Measurements from ENCODE around the gene ELL2.

ELL2 gene

GRCh38 chr5:95876782-95877181 lies 84.9 kb downstream of the ELL2 start:
- no peak for DNase-seq

GRCh38 chr5:95874246-95874645 lies 87.4 kb downstream of the ELL2 start:
- no peak for DNase-seq

DNA sequence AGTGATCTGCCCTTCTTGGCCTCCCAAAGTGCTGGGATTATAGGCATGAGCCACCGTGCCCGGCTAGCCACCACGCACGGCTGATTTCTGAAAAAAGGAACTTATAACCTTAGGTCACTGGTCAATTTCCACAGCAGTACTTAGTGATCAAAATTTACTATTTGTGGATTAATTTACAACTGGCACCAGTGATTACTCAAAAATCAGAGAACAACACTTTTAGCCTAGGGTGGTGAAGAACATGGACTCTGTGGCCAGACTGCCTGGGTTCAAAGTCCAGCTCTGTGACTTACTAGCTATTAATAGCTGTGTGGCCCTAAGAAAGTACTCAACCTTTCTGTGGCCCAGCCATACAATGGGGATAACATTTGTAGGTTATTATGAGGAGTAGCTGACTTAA lies 88.3 kb downstream of the ELL2 start:
- no peak for DNase-seq

GRCh38 chr5:95872346-95873268 lies 89.0 kb downstream of the ELL2 start:
- no peak for DNase-seq

GRCh38 chr5:95871146-95871806 lies 90.4 kb downstream of the ELL2 start:
- DNase-seq: no peak

GRCh38 chr5:95870105-95870672 lies 91.5 kb downstream of the ELL2 start:
- DNase-seq: peak; percentile 79

DNA sequence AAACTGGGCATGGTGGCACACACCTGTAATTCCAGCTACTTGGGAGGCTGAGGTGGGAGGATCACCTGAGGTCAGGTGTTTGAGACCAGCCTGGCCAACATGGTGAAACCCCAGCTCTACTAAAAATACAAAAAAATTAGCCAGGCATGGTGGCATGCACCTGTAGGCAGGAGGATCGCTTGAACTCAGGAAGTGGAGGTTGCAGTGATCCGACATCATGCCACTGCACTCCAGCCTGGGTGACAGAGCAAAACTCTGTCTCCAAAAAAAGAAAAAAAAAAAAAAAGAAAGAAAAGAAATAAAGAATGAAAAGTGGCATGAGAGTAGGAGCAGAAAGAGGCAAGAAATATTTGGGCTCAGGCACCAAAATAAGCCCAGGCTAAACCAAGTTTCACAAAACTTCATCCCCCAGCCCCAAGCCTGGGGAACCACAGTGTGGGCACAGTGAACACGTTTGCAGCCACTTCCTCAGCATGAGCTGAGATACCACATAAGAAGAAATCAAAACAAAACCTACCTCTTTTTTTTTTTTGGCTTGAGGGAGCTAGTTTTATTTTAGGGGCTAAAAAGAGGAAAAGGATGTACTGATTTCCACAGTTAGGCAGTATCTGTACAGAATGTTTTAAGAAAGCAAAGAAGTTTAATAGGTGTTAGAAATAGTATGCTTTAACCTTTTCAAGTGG lies 92.3 kb downstream of the ELL2 start:
- peak; percentile 82 for DNase-seq

GRCh38 chr5:95868136-95868535 lies 93.5 kb downstream of the ELL2 start:
- no peak for DNase-seq

DNA sequence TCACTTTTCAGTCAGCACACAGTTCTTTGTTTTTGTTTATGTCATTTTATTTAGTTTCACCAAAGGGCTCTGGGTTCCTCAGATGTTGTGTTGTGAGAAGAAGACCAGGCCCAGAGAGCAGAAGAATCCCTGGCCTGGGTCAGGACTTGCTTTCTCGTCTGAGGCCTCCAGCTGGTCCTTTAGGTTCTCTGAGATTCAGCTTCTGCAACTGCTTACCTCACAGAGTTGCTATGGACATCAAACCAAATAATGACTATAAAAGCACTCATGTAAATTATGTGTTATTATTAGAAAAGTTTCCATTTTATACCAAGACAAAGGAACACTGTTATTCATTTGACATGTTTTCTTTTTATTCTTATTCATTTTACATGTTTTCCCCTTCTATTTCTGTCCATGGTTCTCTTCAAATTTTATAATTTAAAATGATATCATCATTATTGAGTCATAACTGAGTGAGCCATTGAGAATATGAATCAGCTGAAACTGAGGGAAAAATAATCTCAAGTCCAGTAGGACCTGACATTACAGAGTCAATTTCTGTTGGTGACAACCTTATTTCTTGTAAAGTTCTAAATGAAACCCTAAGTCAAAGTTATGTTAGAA lies 95.1 kb downstream of the ELL2 start:
- DNase-seq: no peak

DNA sequence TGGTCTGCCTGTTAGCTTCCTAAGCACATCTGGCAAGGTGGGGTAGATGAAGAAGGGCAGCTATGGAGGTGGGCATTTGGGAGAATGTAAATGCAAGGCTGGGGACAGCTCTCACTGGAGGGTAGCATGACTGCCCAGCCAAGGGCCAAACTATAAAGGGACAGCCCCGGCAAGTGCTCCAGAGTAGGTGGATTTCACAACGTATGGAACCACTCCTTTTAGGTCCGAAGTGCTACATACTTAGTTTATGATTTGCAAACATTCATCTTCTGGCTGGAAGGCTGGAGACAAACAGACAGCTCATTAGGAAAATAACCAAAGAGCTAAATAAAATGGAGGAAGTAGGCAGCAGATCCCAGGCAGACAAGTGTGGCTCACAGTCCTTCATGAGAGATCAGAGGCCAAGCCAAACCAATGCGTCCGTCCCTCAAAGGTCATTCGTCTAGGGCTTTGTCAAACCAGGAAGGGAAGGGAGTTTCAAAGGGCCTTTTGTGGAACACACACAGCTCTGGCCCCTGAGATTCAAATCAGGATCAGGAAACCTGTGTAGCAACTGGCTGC lies 96.6 kb downstream of the ELL2 start:
- DNase-seq: no peak

GRCh38 chr5:95864456-95864855 lies 97.2 kb downstream of the ELL2 start:
- DNase-seq: no peak

DNA sequence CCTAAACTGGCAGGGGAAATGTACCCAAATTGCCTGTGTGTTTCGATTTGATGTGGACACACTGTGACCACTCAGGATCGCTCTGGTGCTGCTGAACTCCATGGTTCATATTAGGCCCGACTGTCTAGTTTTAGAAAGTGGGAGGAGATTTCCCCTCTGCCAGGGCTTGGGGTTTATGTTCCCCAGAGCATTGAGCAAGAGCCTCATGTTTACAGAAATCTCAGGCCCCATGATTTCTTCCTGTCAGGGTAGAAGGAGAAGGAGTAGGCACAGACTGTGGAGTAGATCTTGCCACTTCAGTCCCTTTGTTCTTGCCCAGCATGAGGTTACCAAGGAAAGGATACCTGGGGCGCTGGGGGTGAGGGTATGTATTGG lies 98.3 kb downstream of the ELL2 start:
- DNase-seq: no peak

DNA sequence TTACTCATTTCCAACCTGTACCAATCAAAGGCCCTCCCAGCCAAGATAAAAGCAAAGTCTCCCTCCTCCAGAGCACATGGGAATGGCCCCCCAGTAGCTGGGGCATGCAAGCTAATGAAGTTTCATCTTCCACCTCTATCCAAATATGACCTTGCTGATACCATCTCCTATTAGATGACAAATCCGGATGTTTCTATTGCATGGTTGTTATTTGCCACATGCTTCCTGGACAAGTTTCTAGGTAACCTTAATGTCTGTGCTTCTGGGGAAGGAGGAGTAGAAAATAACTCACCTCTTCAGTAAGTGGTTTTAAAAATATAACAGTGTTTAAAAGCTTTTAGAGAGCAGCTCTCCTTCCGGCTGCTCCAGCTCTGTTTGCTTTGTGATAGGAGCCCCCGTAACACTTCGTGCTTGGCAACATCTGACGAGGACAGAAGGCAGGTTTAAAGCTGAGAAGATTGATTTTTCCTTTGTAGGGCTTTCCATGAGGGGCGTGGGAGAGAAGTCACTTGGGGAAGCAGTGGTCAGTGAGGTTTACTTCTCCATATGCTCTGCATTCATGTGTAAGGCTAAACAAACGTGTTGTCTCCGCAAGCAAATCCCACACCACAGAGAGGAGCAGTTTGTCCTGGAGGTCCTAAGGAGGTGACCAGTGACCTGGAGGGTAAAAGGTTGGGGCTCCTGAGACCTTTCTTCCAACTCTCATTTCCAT lies 98.8 kb downstream of the ELL2 start:
- peak; percentile 40 for DNase-seq

DNA sequence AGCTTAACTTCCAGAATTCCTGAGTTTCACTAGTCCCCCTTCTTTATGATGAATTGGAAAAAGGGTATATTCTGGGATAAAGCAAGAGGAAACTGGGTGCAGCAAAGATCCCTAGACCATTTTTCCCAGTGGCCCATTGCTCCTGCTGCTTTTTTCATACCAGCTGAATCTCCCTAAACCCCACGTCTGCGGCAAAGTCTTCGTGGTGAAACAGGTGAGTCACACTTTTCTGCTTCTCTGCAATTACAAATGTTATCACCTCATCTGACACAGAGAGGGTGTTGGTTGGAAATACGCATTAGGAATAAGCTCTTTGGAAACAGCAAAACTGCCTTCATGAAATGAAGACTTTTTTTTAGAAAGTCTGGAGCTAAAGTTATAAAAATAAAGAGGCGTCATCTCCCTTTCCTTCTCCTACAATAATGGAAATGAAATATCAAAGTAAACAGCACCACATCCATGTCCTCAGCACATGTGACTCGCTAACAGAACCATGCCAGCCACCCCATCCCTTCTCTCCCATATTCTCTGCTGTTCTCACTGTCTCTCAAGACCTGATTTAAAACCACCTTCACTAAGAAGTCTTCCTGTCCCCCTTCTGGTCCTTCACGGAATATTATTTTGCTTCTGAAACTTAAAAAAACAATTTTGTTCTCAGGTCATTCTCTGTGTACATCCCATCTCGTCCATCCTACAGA lies 99.6 kb downstream of the ELL2 start:
- DNase-seq: peak; percentile 71

DNA sequence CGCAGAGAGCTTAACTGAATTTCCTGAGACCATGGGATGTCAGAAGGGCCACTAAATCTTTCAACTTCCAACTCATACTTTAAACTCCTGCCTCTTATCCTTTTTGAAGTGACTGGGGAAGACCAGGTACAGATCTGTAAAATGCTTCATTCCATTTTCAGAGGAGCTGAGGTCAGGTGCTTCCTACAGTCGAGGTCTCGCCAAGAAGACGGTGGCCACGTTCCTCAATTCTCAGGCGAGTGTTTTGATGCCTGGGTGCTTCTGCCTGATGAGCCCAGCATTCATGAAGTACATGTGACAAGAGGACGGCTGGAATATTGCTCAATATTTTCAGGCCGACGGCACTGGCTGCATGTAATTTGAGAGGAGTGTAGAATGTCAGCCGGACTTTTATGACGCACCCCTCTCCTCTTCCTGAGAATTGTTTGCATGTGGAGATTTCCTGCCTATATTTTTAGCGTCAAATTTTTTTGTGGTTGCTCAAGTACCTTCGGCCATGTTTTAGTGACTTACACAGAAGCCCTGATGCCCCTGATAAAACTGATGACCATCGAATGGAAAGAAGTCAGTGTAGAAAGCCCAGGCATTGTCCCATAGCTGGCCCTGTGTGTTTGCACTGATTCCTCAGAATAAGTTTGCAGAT lies 100.3 kb downstream of the ELL2 start:
- DNase-seq: peak; percentile 37

DNA sequence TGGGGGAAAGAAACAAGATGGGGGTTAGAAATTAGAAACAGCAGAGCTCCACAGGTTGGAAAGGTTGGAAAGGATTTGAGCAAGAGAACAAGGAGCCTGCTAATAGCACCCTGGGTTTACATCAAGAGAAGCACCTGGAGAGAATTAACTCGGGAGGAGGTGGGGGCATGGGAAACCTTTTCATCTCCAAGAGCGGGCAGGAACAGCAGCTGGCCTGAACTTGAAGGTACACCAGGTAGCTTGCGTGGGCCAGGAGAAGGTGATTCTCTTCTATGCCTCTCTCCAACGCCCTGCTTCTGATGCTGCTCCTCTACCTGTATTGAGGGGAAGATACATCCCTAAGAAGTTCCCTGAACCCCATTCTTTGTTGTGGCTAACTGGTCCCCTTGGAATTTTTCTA lies 102.0 kb downstream of the ELL2 start:
- DNase-seq: no peak

GRCh38 chr5:95858661-95859595 lies 102.7 kb downstream of the ELL2 start:
- peak; percentile 96 for DNase-seq

DNA sequence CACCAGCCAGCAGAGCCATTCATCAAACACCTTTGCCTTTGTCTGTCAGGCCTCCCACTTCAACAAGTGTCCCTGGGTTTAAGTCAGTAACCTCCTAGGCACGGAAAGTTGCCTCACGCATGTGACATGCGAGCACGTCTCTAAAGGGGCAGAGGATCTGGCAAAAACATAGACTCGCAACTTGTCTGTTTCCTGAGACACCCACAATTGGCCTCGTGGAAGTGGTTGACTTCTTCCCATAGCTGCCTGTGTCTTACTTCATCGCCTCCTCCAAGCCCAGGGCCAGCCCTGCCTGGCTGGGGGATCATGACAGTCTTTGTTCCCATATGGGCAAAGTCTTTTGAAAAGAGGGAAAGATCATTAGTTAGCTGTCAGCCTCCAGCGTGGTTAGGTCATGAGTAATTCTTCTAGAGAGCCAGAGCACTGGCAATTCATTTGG lies 103.6 kb downstream of the ELL2 start:
- no peak for DNase-seq

DNA sequence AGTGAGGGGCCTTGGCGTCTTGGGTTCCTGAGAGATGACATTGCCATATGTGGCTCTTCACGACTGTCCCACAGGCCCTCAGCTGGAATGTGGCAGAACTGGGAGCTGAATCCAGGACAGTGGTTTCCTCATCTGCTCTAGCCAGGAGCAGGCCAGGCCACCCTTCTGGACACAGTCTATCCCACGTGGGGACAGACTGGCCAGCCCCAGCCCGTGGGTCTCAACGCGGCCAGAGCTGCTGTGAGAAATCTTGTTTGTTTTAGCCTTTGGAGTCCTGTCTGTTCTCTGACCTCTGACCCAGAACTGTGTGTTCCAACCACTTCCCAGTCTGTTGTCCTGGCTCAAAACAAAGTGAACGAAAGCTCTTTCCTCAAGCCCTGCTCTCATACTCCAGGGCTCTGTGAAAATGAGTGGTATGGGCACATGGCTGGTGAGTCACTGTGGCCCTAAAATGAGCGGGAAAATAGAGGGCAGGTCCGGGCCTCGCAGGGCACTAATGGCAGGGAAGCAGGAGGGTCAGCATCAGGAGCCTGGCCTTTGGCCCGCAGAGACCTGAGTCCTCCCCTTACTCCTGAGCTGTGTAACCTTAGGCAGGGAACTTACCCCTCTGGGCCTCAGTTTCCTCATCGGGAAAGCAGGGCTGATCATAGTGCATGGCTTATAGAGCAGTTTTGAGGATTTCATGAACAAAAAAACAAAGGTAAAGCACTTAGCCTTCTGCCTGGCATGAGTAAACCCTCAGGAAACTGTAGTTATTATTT lies 104.3 kb downstream of the ELL2 start:
- no peak for DNase-seq
